CD4-positive, alpha-beta T cell treated with Interleukin-1 beta for 1 hour (primary cell): ENCODE measurements around the gene RIPOR1.
"Not testable (repeated sequence)": the region's sequence is repeated elsewhere in the genome, so short reads cannot be mapped to it uniquely, and the experiment has no call there.

Source experiments
- DNase-seq, 2 donors: peaks; one replicate each; pipeline ENCODE4 v3.0.0-alpha.2; 2020 to 2022

RIPOR1 gene

GRCh38 chr16:67528222-67528869 is at the start of gene RIPOR1:
Gene RIPOR1, plus strand, starts transcription at chr16:67528829. Its CDS starts 9,618 bp downstream, at chr16:67538447.
- DNase-seq = peak; percentile 51 to 66

DNA sequence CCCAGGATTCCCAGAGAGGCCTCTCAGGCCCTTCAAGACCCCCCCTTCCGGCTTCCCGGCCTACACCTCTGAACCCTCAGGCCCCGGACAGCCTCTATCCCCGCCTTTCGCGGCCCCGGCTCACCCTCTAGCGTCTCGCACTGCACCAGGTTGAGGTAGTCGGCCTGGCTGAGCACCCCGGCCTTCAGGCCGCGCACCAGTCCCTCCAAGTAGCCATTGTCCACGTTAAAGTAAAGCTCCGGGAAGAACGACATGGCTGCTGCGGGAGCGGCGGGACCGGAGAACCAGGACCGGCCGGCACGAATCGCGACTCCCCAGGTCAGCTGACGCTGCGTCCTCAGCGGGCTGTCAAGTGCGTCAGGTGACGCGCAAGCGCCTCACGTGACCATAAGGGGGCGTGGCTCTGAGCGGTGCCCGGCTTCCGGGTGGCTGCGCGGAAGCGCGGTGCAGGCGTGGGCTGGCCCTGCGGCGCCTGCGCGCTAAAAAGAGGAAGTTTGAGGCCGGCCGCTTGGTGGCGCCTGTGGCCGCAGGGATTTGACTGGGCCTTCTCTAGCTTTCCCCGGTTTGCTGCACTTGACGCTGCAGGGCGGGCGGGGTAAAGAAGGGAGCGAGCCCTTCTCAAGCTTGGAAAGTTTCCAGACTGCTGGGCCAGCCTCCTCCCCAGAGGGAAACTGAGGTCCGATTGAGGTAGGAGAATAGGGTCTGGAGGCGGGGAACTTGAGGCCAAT is 47.6 kb upstream of the RIPOR1 start, which contains the start of gene ATP6V0D1:
Gene ATP6V0D1 (minus strand): TSS at position 325 of the 728 bp plus-strand sequence. CDS start 71 bp downstream, at position 254.
- DNase-seq = peak; percentile 99

GRCh38 chr16:67481561-67482232 is 46.9 kb upstream of the RIPOR1 start:
- DNase-seq = peak; percentile 24 to 54

- no peak for DNase-seq
Observed at GRCh38 chr16:67482233-67482924, 46.2 kb upstream of the RIPOR1 start.

GRCh38 chr16:67483150-67483549 is 45.5 kb upstream of the RIPOR1 start, which contains the start of gene AGRP:
Gene AGRP, minus strand, starts transcription at chr16:67483547. Its CDS starts 149 bp downstream, at chr16:67483398.
- no peak for DNase-seq

GRCh38 chr16:67483731-67484525 is 44.7 kb upstream of the RIPOR1 start:
- DNase-seq = no peak

GRCh38 chr16:67486805-67487204 is 41.8 kb upstream of the RIPOR1 start:
- peak in 1 of 2 donors; percentile 16 for DNase-seq

- DNase-seq = not testable (repeated sequence)
Observed at GRCh38 chr16:67487561-67487960, 41.1 kb upstream of the RIPOR1 start.

DNA sequence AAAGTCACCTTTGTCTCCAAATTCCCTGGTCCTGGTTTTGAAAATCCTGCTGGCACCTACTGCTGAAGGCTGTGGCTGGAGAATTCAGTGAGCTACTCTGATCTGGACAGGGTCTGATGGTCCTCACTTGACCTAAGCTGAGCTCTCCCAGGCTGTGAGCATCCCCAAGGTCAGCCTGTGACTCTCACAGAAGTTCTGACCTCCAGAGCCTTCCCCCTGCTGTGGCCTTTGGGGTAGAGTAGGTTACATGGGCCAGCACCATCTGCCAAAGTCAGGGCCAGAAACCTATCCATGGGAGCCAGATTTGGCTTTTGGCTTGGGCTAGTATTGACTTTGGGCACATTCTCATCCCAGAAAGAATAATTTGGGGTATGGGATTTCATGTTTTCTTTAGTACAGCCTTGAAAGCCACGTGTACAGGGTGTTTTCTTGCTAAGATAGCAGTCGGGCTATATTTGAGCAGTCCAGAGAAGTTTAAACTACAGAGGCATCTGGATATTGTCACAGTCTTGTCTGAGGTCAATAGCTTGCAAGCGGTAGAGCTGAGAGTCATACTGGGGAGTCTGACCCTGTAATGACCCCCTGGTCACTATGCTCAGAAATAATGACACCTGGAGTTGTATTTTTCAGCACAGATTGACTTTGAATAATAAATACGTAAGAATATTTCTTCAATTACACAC is 39.1 kb upstream of the RIPOR1 start:
- DNase-seq = no peak

DNA sequence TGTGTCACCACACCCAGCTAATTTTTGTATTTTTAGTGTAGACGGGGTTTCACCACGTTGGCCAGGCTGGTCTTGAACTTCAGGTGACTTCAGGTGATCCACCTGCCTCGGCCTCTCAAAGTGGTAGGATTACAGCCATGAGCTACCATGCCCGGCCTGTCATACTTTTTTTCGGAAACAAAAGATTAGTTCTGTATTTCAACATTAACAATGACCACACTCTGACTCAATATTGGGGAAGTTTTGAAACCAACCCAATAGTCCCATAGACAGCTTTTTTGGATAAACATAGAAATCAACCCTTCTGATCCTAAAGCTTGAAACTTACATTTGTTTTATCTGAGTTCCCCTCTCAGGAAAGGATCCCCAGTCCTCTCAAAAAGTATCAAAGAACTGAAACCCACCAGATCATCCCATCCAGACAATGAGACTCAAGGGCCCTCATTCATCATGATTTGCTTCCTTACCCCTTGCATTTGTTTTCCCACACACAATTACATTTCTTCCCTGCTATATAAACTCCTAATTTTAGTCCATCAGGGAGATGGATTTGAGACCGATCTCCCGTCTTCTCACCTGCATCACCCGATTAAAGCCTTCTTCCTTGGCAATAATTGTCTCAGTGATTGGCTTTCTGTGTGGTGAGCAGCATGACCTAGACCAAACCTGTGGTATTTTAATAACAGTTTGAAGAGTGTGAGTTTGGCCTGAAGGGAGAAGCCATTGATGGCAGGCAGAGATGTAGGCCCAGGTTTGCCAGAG is 38.1 kb upstream of the RIPOR1 start:
- DNase-seq = no peak

DNA sequence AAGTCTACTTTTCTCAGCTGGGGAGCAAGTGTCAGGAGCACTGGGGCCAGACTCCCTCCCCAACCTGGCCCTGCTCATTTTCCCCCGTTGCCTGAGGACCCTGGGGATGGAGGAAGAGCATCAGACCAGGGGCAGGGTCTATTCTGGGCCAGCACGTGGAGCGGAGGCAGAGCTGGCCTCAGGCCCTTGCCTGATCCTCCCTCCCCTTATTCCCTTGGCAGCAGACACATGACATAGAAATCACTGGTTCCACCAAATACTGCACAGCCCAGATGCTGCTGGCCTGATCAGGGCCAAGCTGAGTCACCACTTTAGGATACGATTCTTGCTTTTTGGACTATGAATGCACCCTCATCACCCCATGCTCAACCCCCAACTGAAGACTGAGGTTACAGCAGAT is 29.5 kb upstream of the RIPOR1 start:
- no peak for DNase-seq

GRCh38 chr16:67504031-67505021 is 24.3 kb upstream of the RIPOR1 start:
- peak; percentile 72 to 79 for DNase-seq

DNA sequence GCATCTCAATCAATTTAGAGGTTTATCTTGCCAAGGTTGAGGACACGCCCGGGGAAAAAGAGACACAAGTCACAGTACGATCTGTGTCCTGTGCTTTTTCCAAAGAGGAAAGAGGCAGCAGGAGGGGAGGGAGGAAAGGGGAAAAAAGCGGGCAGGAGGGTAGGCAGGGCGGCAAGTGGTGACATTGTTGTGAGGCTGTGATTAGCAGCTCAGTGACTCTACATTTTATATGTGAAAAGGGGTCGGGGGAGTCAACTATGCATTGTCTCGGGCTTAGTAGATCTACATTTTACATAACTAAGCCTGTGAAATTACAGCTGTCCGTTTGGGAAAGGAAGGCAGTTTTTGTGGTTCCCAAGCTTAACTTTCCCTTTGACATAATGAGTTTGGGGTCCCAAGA is 22.2 kb upstream of the RIPOR1 start:
- no peak for DNase-seq

DNA sequence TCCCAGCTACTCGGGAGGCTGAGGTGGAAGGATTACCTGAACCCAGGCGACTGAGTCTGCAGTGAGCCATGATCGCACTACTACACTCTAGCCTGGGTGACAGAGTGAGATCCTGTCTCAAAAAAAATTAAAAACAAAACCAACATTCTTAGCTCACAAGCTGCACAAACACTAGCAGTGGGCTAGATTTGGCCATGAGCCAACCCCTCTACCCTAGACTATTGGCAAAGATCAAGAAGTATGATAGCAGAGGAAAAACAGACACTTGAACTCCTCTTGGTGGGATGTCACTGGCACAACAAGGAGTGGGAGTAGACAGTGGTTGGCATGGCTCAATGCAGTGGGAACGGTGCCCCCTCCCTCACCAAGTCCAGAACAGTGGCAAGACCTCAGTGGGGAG is 19.6 kb upstream of the RIPOR1 start:
- no peak for DNase-seq

DNA sequence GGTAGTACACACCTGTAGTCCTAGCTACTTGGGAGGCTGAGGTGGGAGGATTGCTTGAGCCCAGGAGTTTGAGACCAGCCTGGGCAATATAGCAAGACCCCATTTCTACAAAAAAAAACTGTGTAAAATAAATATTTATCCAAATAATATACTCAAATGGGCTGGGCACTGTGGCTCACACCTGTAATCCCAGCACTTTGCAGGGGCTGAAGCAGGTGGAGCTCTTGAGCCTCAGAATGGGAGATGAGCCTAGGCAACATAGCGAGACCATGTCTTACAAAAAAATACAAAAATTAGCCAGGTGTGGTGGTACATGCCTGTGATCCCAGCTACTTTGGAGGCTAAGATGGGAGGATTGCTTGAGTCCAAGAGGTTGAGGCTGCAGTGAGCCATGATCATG is 14.7 kb upstream of the RIPOR1 start:
- DNase-seq = not testable (repeated sequence)

GRCh38 chr16:67514382-67514828 is 14.2 kb upstream of the RIPOR1 start:
- peak; percentile 84 to 85 for DNase-seq

DNA sequence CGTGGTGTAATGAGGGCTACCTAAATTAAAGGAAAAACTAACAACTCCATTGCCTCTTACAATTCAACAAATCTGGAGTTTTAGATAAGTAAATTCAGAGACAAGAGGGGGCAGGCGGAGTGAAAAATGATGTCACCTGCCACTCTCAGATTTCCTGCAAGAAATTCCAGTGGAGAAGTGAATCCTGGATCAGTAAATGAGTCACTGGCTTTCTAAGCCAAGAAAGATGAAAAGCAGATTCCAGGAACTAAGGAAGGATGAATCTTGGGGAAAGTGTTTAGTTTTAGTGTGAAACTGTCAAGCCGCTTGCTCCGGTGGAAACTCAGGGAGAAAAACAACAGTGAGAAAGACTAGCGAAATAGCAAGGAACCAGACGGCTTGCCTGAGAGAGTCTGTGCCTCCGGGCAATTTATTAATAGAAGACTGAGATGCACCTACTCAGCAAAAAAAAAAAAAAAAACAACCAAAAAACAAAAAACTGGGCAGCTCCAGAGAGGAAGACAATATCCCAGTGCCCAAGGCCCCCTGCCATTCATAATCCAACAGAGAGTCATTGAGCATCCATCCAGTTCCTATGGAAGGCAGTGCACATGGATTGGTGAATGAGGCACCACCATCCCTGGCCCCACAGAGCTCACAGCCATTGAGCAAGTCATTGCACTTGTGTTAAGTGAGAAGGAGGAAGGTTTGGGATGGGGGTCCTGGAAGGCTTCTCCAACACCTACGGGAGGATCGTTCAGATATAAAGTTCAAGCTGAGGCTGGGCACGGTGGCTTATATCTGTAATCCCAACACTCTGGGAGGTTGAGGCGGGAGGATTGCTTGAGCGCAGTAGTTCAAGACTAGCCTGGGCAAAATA is 12.1 kb upstream of the RIPOR1 start:
- DNase-seq = no peak

GRCh38 chr16:67517155-67517445 is 11.5 kb upstream of the RIPOR1 start:
- DNase-seq = no peak
